ENCODE data around the gene SEC31B. TPM values are rescaled to one million over a fixed set of nuclear protein-coding genes. Genes with fewer than 3 reads are reported as not detected.

Gene SEC31B
- total RNA-seq, 5 donors from 2014 or later (not counting 1 experiment from before 2014, with no cell fraction given), result 47.6 to 80.6 (median 50.2) TPM

DNA sequence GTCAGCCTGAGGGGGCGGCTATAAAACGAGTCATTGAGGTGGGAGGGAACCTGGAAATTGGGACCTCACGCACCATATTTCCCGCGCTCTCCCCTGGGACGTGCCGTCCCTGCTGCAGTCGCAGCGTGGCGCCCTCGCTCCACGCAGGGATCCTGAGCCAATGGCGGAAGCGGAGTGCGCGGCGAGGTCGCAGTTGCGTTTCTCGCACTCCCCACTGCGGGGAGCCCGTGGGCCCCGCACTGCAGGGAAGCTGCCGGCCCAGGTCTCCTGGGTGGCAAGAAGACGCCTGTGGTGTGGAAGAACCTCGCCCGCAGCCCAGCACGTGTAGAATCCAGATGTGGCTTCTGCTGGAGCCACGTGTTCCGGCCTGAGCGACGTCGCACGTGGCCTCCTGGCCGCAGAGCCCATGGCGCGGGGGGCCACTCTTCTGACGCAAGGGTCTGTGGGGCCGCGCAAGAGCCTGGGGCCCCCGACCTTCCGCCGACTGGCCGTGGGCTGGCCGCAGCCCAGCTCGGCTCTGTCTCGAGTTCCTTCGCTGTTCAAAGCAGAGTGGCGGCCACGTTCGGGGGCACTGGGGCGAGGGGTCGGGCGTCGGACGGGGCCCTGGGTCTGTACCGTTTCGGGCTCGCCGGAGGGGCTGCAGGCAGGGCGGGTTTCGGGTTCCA lies 42.5 kb upstream of the SEC31B start:
- H3K36me3 Mint-ChIP-seq, result peaks cover 6% of the 10 kb centered on the region
- H3K9me3 Mint-ChIP-seq, result no peaks in the 10 kb centered on the region
- H3K27me3 Mint-ChIP-seq, result peaks cover 15 to 37% of the 10 kb centered on the region in 2 donors
- CTCF ChIA-PET, result interaction anchor here (0.5 to 2.4 kb wide), 6 partner anchors 179 to 455 kb away, joined by 3 to 10 read pairs (median 4); no protein-coding TSS in a partner anchor
- DNase-seq, result peak; percentile 56 to 89 (median 76)
- Histone ChIP-seq H3K4me1 (ENCODE audit: control insufficient read depth in 1 of 2, extremely low read depth in 1 of 2, insufficient read depth in 2 of 2, low read length in 2 of 2) (peaks cover 3 to 17% of the 10 kb centered on the region in 2 experiments), H3K27me3 (replicated peaks in 1 of 2; ENCODE audit: control insufficient read depth in 2 of 2, extremely low read depth in 1 of 2, insufficient read depth in 2 of 2, low read length in 1 of 2) (peaks cover 2 to 49% of the 10 kb centered on the region in 2 experiments), H3K9me3 (no peaks in the 10 kb centered on the region), H3K36me3 (ENCODE audit: control insufficient read depth in 2 of 2, extremely low read depth in 1 of 2, insufficient read depth in 1 of 2, low read length in 1 of 2) (peaks cover 0 to 2% of the 10 kb centered on the region in 2 donors), H3K27ac (ENCODE audit: low read length) (no peak overlapping the region), H3K4me3 (ENCODE audit: control insufficient read depth in 1 of 2, extremely low read depth in 1 of 2, low read length in 1 of 2) (peak overlapping the region; percentile 30 to 40)
- H3K4me1 Mint-ChIP-seq, result peaks cover 10 to 19% (median 13%) of the 10 kb centered on the region in 3 donors
- no peak overlapping the region for H3K27ac Mint-ChIP-seq
- ATAC-seq (replicated peaks in 1 of 4), result peak; percentile 92 to 99 (median 94)
- H3K4me3 Mint-ChIP-seq, result peak overlapping the region in 2 of 3 donors; percentile 21 to 65
- WGBS (ENCODE audit: insufficient coverage), result 10% methylated on average over 62 of the region's 62 CpGs
- POLR2A ChIA-PET, result no interaction called here

DNA sequence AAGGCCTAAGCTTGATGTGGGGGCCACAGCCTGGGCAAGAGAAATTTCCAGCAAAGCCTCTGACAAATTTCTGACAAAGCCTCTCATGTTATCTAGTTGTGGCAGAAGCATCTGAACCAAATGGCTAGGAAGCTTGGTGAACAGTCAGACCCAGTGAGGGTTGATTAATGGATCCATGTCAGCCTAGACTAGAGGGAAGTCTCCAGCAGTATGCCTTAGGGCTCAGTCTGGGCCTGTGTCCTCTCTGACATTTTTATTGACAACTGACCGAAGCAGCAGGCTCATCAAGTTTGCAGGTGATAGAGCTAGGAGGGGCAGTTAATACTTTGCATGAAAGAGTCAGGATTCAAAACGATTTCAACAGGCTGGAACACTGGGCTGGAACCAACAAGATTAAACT lies 41.3 kb upstream of the SEC31B start:
- H3K36me3 Mint-ChIP-seq, result peaks cover 13% of the 10 kb centered on the region
- H3K4me1 ChIP-seq (ENCODE audit: control insufficient read depth in 1 of 2, extremely low read depth in 1 of 2, insufficient read depth in 2 of 2, low read length in 2 of 2), result peaks cover 3 to 17% of the 10 kb centered on the region in 2 experiments
- POLR2A ChIA-PET, result no interaction called here

DNA sequence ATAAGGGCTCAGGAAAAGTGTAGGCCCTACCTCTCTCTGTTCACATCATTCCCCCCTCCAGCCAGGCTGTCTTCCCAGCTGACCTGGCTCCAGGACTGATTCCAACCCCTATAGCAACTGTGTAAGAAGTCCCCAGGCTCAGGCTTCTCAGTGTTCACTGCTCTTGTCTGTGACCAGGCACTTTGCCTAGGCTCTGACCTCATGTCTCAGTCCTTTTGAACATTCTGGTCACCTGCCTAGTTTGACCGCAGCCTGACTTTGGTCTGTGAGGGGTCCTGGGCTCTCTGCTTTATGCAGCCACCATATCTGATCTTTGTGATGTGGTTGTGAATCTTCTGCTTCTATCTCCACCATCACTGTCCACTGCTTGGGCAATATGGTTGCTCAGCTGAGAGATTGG lies 40.6 kb upstream of the SEC31B start:
- H3K27me3 Mint-ChIP-seq, result peaks cover 12 to 34% of the 10 kb centered on the region in 2 donors
- peaks cover 18% of the 10 kb centered on the region for H3K36me3 Mint-ChIP-seq
- ChIA-PET POLR2A (no interaction called here), CTCF (interaction anchor here (1.3 to 2.4 kb wide), 3 partner anchors 29 to 183 kb away, joined by 3 to 10 read pairs (median 4); no protein-coding TSS in a partner anchor)
- Histone ChIP-seq H3K27ac (ENCODE audit: low read length) (no peak overlapping the region), H3K36me3 (ENCODE audit: control insufficient read depth in 2 of 2, extremely low read depth in 1 of 2, insufficient read depth in 1 of 2, low read length in 1 of 2) (peaks cover 0 to 15% of the 10 kb centered on the region in 2 donors), H3K4me3 (ENCODE audit: control insufficient read depth in 1 of 2, extremely low read depth in 1 of 2, low read length in 1 of 2) (no peak overlapping the region), H3K4me1 (ENCODE audit: control insufficient read depth in 1 of 2, extremely low read depth in 1 of 2, insufficient read depth in 2 of 2, low read length in 2 of 2) (peaks cover 3 to 17% of the 10 kb centered on the region in 2 experiments), H3K27me3 (replicated peaks in 1 of 2; ENCODE audit: control insufficient read depth in 2 of 2, extremely low read depth in 1 of 2, insufficient read depth in 2 of 2, low read length in 1 of 2) (peaks cover 0 to 34% of the 10 kb centered on the region in 2 experiments), H3K9me3 (no peaks in the 10 kb centered on the region)
- H3K4me3 Mint-ChIP-seq, result no peak overlapping the region
- no peaks in the 10 kb centered on the region for H3K9me3 Mint-ChIP-seq
- H3K27ac Mint-ChIP-seq, result no peak overlapping the region
- ATAC-seq (replicated peaks in 1 of 4) (no peak), DNase-seq (no peak)
- peaks cover 10 to 19% (median 13%) of the 10 kb centered on the region in 3 donors for H3K4me1 Mint-ChIP-seq
- WGBS (ENCODE audit: insufficient coverage), result no CpG with 5 or more reads among the region's 1 CpG

More for the DNA sequence above, 41.3 kb upstream of the SEC31B start:
- ATAC-seq (replicated peaks in 1 of 4) (no peak), DNase-seq (no peak)
- no peaks in the 10 kb centered on the region for H3K9me3 Mint-ChIP-seq
- peaks cover 15 to 37% of the 10 kb centered on the region in 2 donors for H3K27me3 Mint-ChIP-seq
- H3K4me1 Mint-ChIP-seq, result peaks cover 10 to 19% (median 13%) of the 10 kb centered on the region in 3 donors
- Histone ChIP-seq H3K27ac (ENCODE audit: low read length) (no peak overlapping the region), H3K36me3 (ENCODE audit: control insufficient read depth in 2 of 2, extremely low read depth in 1 of 2, insufficient read depth in 1 of 2, low read length in 1 of 2) (peaks cover 0 to 8% of the 10 kb centered on the region in 2 donors), H3K4me3 (ENCODE audit: control insufficient read depth in 1 of 2, extremely low read depth in 1 of 2, low read length in 1 of 2) (no peak overlapping the region), H3K9me3 (no peaks in the 10 kb centered on the region), H3K27me3 (replicated peaks in 1 of 2; ENCODE audit: control insufficient read depth in 2 of 2, extremely low read depth in 1 of 2, insufficient read depth in 2 of 2, low read length in 1 of 2) (peaks cover 2 to 38% of the 10 kb centered on the region in 2 experiments)
- CTCF ChIA-PET, result interaction anchor here (0.8 to 2.4 kb wide), 4 partner anchors 29 to 454 kb away, joined by 3 to 10 read pairs (median 4); no protein-coding TSS in a partner anchor
- no peak overlapping the region for H3K27ac Mint-ChIP-seq
- 100% methylated on average over 1 of the region's 2 CpGs for WGBS (ENCODE audit: insufficient coverage)
- H3K4me3 Mint-ChIP-seq, result peak overlapping the region in 1 of 3 donors; percentile 65

DNA sequence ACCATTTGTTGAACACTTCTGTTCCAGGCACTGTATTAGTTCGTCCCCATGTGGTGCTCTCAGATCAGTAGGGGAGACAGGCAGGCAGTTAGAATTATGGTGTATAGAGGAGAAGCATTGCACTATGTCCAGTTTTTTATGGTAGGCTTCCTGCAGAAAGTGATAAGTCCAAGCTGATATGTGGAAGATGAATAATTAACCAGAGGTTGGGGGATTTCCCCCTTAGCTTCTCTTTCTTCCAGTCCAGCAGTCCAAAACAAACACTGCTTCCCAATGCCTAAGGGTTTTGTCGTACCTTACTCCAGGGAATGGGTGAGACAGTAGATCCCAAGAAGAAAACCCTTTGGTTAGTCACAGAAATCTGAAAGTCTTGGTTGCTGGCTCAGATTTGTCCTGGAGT lies 35.2 kb upstream of the SEC31B start:
- Histone ChIP-seq H3K27ac (ENCODE audit: low read length) (no peak overlapping the region), H3K4me3 (ENCODE audit: control insufficient read depth in 1 of 2, extremely low read depth in 1 of 2, low read length in 1 of 2) (no peak overlapping the region), H3K9me3 (no peaks in the 10 kb centered on the region), H3K4me1 (ENCODE audit: control insufficient read depth in 1 of 2, extremely low read depth in 1 of 2, insufficient read depth in 2 of 2, low read length in 2 of 2) (no peaks in the 10 kb centered on the region), H3K27me3 (replicated peaks in 1 of 2; ENCODE audit: control insufficient read depth in 2 of 2, extremely low read depth in 1 of 2, insufficient read depth in 2 of 2, low read length in 1 of 2) (no peaks in the 10 kb centered on the region), H3K36me3 (ENCODE audit: control insufficient read depth in 2 of 2, extremely low read depth in 1 of 2, insufficient read depth in 1 of 2, low read length in 1 of 2) (peaks cover 4 to 33% of the 10 kb centered on the region in 2 donors)
- DNase-seq (no peak), ATAC-seq (replicated peaks in 1 of 4) (no peak)
- no peaks in the 10 kb centered on the region for H3K27me3 Mint-ChIP-seq
- 100% methylated on average over 1 of the region's 2 CpGs for WGBS (ENCODE audit: insufficient coverage)
- peaks cover 0 to 5% (median 0%) of the 10 kb centered on the region in 3 donors for H3K4me1 Mint-ChIP-seq
- POLR2A ChIA-PET, result interaction anchor here in 1 of 2 donors (0.6 kb wide), 1 partner anchor 14 kb away, joined by 5 read pairs; no protein-coding TSS in a partner anchor
- H3K27ac Mint-ChIP-seq, result no peak overlapping the region
- no peak overlapping the region for H3K4me3 Mint-ChIP-seq
- H3K36me3 Mint-ChIP-seq, result peaks cover 35% of the 10 kb centered on the region
- CTCF ChIA-PET, result interaction anchor here in 1 of 2 donors (0.7 kb wide), 1 partner anchor 933 kb away, joined by 3 read pairs; no protein-coding TSS in a partner anchor
- H3K9me3 Mint-ChIP-seq, result no peaks in the 10 kb centered on the region

DNA sequence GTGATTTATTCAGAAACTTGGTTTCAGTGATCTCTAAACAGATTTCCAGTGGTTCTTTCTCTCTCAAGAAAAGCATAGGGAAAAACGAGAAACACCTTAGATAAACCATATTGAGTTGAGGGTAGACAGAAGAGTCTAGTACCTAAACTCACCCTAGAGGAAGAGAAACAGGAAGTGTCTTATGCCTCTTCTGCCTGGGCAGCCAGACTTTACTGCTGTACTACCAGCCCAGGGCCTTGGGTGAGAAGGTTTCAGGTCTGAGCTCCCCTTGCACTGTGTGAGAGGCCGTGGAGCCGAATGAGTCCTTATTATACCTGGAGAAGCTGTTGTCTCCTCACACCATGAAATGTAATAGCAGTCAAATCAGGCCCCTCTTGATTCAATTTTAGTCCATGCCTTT lies 34.3 kb upstream of the SEC31B start:
- CTCF ChIA-PET, result no interaction called here
- Histone ChIP-seq H3K36me3 (ENCODE audit: control insufficient read depth in 2 of 2, extremely low read depth in 1 of 2, insufficient read depth in 1 of 2, low read length in 1 of 2) (peaks cover 7 to 42% of the 10 kb centered on the region in 2 donors), H3K27me3 (replicated peaks in 1 of 2; ENCODE audit: control insufficient read depth in 2 of 2, extremely low read depth in 1 of 2, insufficient read depth in 2 of 2, low read length in 1 of 2) (no peaks in the 10 kb centered on the region), H3K4me3 (ENCODE audit: control insufficient read depth in 1 of 2, extremely low read depth in 1 of 2, low read length in 1 of 2) (no peak overlapping the region), H3K4me1 (ENCODE audit: control insufficient read depth in 1 of 2, extremely low read depth in 1 of 2, insufficient read depth in 2 of 2, low read length in 2 of 2) (no peaks in the 10 kb centered on the region), H3K27ac (ENCODE audit: low read length) (no peak overlapping the region), H3K9me3 (no peaks in the 10 kb centered on the region)
- Mint-ChIP-seq H3K36me3 (peaks cover 39% of the 10 kb centered on the region), H3K9me3 (no peaks in the 10 kb centered on the region), H3K27ac (no peak overlapping the region), H3K4me1 (peaks cover 0 to 5% (median 0%) of the 10 kb centered on the region in 3 donors), H3K27me3 (no peaks in the 10 kb centered on the region), H3K4me3 (no peak overlapping the region)
- no CpG with 5 or more reads among the region's 3 CpGs for WGBS (ENCODE audit: insufficient coverage)
- ATAC-seq (replicated peaks in 1 of 4) (no peak), DNase-seq (no peak)
- POLR2A ChIA-PET, result no interaction called here

DNA sequence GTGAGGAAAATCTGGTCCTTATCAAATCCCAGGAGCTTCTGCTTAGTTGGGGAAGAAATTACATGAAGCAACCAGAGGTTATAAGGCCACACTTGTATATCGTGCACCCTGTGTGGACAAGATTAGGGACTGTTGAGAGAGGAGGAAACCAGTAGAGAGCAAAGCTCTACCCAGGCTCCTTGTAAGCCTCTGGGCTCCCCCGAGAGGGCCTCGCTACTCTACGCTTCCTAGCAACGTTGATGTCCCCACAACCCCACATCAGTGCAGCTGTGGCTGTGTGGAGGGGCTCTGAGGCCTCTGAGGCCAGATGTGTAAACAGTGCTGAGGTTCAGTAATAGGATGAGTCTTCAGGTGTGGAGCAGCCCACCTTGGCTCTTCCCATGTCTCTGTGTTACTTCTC lies 32.1 kb upstream of the SEC31B start:
- ATAC-seq (replicated peaks in 1 of 4), result no peak
- peaks cover 0 to 5% (median 0%) of the 10 kb centered on the region in 3 donors for H3K4me1 Mint-ChIP-seq
- peaks cover 47% of the 10 kb centered on the region for H3K36me3 Mint-ChIP-seq
- no peak overlapping the region for H3K27ac ChIP-seq (ENCODE audit: low read length)
- H3K9me3 Mint-ChIP-seq, result no peaks in the 10 kb centered on the region
- no peak overlapping the region for H3K27ac Mint-ChIP-seq
- H3K4me3 ChIP-seq (ENCODE audit: control insufficient read depth in 1 of 2, extremely low read depth in 1 of 2, low read length in 1 of 2), result no peak overlapping the region
- no peaks in the 10 kb centered on the region for H3K27me3 ChIP-seq (replicated peaks in 1 of 2; ENCODE audit: control insufficient read depth in 2 of 2, extremely low read depth in 1 of 2, insufficient read depth in 2 of 2, low read length in 1 of 2)
- no peaks in the 10 kb centered on the region for H3K4me1 ChIP-seq (ENCODE audit: control insufficient read depth in 1 of 2, extremely low read depth in 1 of 2, insufficient read depth in 2 of 2, low read length in 2 of 2)
- no peak for DNase-seq
- H3K4me3 Mint-ChIP-seq, result no peak overlapping the region
- ChIA-PET CTCF (no interaction called here), POLR2A (no interaction called here)
- 100% methylated on average over 1 of the region's 5 CpGs for WGBS (ENCODE audit: insufficient coverage)
- H3K36me3 ChIP-seq (ENCODE audit: control insufficient read depth in 2 of 2, extremely low read depth in 1 of 2, insufficient read depth in 1 of 2, low read length in 1 of 2), result peaks cover 24 to 62% of the 10 kb centered on the region in 2 donors
- no peaks in the 10 kb centered on the region for H3K27me3 Mint-ChIP-seq
- no peaks in the 10 kb centered on the region for H3K9me3 ChIP-seq
